Measurements from ENCODE around the gene DMAC2L.
"Not testable (repeated sequence)": the region's sequence is repeated elsewhere in the genome, so short reads cannot be mapped to it uniquely, and the experiment has no call there.

The DMAC2L gene

GRCh38 chr14:50357124-50357523, 45.0 kb downstream of the DMAC2L start:
- no peak for DNase-seq

GRCh38 chr14:50357753-50358395, 45.8 kb downstream of the DMAC2L start:
- DNase-seq, result no peak

GRCh38 chr14:50359631-50360030, 47.5 kb downstream of the DMAC2L start:
- DNase-seq, result no peak

- DNase-seq, result no peak
Measured at GRCh38 chr14:50360093-50360492, 48.0 kb downstream of the DMAC2L start.

- no peak for DNase-seq
Measured at GRCh38 chr14:50360851-50361250, 48.7 kb downstream of the DMAC2L start.

GRCh38 chr14:50361473-50362403, 49.6 kb downstream of the DMAC2L start:
- DNase-seq, result not testable (repeated sequence)

- peak; percentile 54 for DNase-seq
Measured at GRCh38 chr14:50362764-50363713, 50.9 kb downstream of the DMAC2L start.

GRCh38 chr14:50363714-50364111, 51.6 kb downstream of the DMAC2L start:
- peak; percentile 62 for DNase-seq

- DNase-seq, result no peak
Measured at GRCh38 chr14:50364792-50365191, 52.7 kb downstream of the DMAC2L start.

GRCh38 chr14:50365572-50365971, 53.4 kb downstream of the DMAC2L start:
- DNase-seq, result not testable (repeated sequence)

- DNase-seq, result no peak
Measured at GRCh38 chr14:50366115-50366514, 54.0 kb downstream of the DMAC2L start.

- no peak for DNase-seq
Measured at GRCh38 chr14:50366589-50366988, 54.5 kb downstream of the DMAC2L start.

- DNase-seq, result no peak
Measured at GRCh38 chr14:50371546-50371945, 59.4 kb downstream of the DMAC2L start.

- no peak for DNase-seq
Measured at GRCh38 chr14:50373959-50374358, 61.8 kb downstream of the DMAC2L start.

- no peak for DNase-seq
Measured at GRCh38 chr14:50375760-50376159, 63.6 kb downstream of the DMAC2L start.
